Dermis blood vessel endothelial cell (primary cell): ENCODE measurements around the gene TNIP1. TPM values are rescaled to one million over a fixed set of nuclear protein-coding genes. Genes with fewer than 3 reads are reported as not detected.

Experiments
- DNase-seq: peaks from one replicate; pipeline ENCODE4 v3.0.0; 2010
- total RNA-seq: library from RNA; depleted of rRNA; stranded (reverse); fragments of >200 nt; gene quantifications from 2 replicates; pipeline ENCODE4 v1.2.3, GENCODE V29; 2014

Gene TNIP1
- total RNA-seq, 1 donor from 2014 or later, result 104 TPM

DNA sequence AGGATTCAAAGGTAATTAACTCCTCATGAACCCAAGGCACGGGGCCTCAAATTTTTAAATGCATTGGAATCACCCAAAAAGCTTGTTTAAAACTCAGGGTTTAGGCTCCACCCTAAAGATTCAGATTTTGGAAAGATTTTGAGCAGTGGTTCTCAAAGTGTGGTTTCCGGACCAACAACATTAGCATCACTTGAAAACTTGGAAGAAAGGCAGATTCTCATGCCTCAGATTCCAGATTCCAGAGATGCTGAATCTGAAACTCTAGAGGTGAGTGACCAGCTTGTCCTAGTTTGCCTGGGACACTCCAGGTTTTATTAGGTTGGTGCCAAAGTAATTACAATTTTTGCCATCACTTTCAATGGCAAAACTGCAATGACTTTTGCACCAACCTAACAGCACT, 24.7 kb upstream of the TNIP1 start:
- DNase-seq, result no peak

- DNase-seq, result no peak
These were observed 24.0 kb upstream of the TNIP1 start for GRCh38 chr5:151104795-151105194.

DNA sequence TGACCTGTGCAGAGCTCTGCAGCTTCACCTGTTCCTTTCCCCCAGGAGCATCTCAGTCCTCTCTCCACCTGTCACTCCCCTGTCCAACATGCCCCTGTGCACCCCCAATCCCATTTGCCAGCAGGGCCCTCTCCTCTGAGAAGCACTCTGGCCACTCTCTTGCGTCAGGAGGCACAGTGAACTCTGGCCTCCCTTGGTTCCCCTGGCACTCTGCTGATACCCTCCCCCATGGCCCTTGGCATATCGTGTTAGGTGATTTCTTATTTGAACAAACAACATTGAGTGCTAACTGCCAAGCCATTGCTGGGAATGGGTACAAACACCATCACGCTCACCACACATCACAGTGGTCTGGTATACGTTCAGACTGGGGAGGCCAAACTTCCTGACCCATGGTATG, 20.9 kb upstream of the TNIP1 start:
- DNase-seq, result no peak

GRCh38 chr5:151101151-151101550, 20.3 kb upstream of the TNIP1 start:
- no peak for DNase-seq

GRCh38 chr5:151100681-151101080, 19.8 kb upstream of the TNIP1 start:
- no peak for DNase-seq

DNA sequence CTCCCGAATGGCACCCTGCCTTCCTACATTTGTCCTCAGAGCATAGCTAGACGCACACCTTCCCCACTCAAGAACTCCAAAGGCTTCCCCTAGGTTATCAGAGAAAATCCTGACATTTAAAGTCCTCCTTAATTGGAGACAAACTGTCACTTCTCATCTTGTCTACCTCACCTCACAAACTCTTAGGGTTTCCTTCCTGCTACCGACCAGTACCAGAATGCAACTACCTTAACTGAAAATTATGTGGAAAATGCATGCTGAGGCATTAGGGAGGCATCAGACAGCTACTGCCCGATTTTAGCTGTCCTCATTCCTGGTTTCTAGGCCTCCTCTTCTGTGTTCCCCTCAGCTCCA, 17.9 kb upstream of the TNIP1 start:
- DNase-seq, result no peak

GRCh38 chr5:151097820-151098767, 17.3 kb upstream of the TNIP1 start:
- no peak for DNase-seq

- no peak for DNase-seq
These were observed 16.2 kb upstream of the TNIP1 start for GRCh38 chr5:151097061-151097460.

GRCh38 chr5:151096001-151096373, 15.2 kb upstream of the TNIP1 start:
- no peak for DNase-seq

DNA sequence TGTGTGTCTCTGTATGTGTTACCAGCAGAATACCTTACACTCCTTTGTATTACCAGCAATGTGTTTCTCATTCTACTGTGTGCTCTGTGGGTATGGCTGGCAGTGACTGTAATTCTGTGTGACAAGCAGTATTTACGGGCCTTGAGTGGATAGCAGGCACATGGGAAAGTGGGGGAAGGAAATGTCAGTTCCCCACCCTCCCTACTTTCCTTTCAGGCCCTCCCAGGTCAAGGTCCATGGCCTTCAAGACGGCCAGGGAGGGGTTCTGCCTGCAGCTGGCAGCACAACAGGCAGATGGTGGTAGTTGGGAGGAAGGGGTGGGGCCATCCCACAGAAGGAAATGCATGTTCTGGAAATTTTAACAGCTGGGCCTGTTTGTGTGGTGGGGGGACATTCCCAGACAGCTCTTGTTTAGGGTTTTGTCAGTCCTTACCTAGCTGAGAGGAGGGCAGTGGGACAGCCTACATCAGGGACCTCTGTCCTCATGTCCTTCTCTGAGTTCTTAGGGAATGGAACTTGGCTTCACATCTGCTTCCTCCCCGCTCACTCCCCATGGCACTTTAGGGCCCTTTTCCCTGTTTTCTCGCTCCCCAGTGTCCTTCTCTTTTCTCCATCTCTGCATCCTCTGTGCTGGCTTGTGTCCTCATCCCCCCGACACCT, 14.6 kb upstream of the TNIP1 start:
- peak; percentile 39 for DNase-seq

DNA sequence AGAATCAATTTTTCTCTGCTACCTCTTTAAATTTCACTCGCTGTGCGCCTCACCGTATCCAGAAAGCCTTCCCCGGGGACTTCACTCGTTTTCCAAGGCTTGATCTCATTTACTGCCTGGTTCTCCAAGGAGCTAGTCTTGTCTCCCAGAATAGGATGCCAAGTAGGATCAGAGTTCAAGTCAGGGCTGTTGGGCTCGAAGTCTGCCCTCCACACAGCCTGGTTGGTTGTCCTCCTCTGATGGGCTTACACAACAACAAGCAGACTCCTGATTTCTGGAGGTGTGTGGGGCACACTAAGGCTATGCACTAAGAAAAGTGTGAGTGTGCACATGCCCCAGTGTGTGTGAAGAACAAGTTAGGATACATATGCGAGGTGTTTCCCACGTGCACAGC, 14.0 kb upstream of the TNIP1 start:
- DNase-seq, result no peak

GRCh38 chr5:151094030-151094851, 13.4 kb upstream of the TNIP1 start:
- peak; percentile 44 for DNase-seq

- peak; percentile 28 for DNase-seq
These were observed 12.6 kb upstream of the TNIP1 start for GRCh38 chr5:151093476-151093889.

GRCh38 chr5:151092762-151093161, 11.9 kb upstream of the TNIP1 start:
- DNase-seq, result peak; percentile 38

- DNase-seq, result no peak
These were observed 8.9 kb upstream of the TNIP1 start for GRCh38 chr5:151089726-151090125.

DNA sequence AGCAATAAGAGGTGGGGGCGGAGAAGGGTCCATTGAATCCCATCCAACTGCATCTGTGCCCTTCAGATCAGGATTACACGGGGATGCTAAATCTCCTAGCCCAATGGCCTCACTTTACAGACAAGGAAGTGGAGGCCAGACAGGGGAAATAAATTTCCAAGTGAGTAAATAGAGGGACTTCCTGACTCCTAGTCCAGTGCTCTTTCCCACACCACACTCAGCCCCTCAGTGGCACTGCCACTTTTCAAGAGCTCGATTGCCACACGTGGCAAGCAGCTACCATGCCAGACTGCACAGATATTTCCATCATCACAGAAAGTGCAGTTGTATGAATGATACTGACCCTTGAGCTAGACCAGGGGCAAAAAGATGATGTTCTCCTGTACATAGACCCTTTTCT, 8.2 kb upstream of the TNIP1 start:
- no peak for DNase-seq

DNA sequence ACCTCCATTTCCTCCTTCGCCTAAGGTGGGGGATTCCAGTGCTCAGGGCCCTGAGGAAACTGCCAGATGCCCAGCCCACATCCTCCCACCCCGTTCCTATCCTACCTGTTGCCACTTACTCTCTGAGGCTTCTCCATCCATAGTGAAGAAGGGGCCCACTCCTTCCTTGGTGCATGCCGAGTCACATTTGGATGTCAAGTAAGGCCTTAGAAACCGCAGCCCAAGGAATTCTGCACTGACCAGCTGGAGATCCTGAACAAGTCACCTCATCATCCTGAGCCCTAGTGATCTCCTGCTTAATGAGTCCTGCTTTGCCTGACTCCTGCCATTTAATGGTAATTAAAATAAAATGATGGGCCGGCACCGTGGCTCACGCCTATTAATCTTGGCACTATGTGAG, 6.7 kb upstream of the TNIP1 start:
- no peak for DNase-seq

- no peak for DNase-seq
These were observed 6.1 kb upstream of the TNIP1 start for GRCh38 chr5:151086905-151087360.

DNA sequence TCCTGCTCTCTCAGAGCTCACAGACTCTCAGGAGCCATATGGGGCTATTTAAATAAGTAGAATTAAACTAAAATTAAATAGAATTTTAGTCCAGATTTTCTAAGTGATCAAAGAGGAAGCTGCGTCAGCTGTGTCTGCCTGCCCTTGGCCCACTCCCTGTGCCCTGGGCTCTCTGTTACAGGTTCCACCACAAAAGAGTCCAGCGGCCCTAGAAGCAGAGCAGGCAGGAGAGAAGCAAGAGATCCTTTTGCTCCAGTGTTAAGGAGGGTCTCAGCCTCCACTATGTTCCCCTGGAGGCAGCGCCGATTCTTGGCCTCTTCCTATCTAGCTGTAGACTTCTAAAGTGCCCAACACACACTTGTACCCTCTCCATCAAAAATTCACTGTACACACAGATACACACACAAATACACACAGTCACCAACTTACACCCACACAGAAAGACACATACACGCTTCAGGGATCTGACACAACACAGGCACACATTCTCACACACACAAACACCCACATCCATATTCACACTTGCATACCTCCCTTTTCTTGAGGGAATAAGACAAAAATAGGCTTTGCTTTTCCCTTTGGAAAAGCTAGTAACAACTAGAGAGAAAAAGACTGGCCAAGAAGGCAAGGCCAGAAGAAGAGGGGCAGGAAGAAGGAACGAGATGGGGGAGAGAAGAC, 5.5 kb upstream of the TNIP1 start:
- no peak for DNase-seq

GRCh38 chr5:151085517-151086041, 4.7 kb upstream of the TNIP1 start:
- peak; percentile 48 for DNase-seq

- no peak for DNase-seq
These were observed 3.5 kb upstream of the TNIP1 start for GRCh38 chr5:151084363-151084762.

DNA sequence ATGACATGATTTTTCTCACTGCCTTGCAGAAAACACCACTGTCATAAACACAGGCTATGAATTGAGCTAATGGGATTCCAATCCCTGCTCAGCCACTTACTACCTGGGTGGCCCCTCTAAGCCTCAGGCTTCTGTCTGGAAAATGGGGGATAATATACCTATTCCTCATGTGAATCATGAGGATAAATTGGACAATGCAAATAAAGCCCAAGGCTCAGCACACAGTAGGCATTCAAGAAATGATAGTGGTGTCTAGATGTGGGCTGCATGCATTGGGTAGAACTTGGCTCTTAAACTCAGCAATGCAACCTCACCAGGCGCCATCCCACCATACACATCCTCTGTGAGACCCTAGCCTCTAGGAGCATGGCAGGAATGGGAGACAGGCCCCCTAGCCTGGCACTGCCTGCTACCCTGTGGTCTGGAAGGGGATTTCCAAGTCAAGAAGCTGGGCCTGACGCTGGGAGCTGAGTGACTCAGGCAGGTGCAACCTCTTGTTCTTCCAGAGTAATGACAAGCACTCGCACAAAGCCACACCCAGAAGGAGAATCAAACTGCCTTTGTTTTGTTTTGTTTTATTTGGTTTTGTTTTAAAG, 2.3 kb upstream of the TNIP1 start:
- no peak for DNase-seq
